Measurements from ENCODE around the gene DLG5. TPM values are rescaled to one million over a fixed set of nuclear protein-coding genes. Genes with fewer than 3 reads are reported as not detected.

DLG5 gene
- total RNA-seq, 2 donors from 2014 or later, result 26.1 to 47.5 TPM

DNA sequence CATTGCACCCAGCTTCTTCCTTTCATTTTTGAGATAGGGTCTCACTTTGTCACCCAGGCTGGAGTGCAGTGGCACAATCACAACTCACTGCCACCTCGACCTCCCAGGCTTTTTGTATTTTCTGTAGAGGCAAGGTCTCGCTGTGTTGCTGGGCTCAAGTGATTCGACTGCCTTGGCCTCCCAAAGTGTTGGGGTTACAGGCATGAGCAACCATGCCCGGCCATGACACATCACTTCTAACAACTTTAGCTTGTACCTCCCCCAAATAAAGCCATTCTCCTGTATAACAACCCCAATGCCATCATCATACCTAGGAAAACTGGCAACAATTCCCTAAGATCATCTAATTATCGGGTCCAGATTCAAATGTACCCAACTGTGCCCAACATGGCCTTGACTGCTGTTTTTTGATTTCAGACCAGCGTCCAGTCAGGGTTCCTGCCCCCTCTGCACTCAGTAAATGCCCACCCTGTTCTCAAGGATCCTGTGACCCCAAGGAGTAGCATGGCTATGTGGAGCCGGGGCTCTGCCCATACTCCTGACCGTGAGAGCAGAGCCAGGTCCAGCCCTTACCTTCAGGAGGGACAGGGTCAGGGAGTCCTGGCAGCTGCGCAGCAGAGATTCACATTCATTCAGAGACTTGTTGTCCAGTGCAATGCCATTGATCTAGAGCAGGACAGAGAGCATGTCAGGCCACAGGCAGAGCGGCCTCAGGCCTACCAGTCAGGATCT is 102.6 kb downstream of the DLG5 start:
- Histone ChIP-seq H3K27ac (no peak overlapping the region), H3K27me3 (no peaks in the 10 kb centered on the region), H3K4me1 (no peaks in the 10 kb centered on the region), H3K9me3 (no peaks in the 10 kb centered on the region), H3K36me3 (no peaks in the 10 kb centered on the region), H3K9ac (ENCODE audit: low read depth in 2 of 2, low read length in 2 of 2) (no peak overlapping the region), H3K4me3 (no peak overlapping the region)
- DNase-seq, result no peak
- intact Hi-C loops (cut with DNase I), result no loop called here
- TF ChIP-seq, protein P1, sequence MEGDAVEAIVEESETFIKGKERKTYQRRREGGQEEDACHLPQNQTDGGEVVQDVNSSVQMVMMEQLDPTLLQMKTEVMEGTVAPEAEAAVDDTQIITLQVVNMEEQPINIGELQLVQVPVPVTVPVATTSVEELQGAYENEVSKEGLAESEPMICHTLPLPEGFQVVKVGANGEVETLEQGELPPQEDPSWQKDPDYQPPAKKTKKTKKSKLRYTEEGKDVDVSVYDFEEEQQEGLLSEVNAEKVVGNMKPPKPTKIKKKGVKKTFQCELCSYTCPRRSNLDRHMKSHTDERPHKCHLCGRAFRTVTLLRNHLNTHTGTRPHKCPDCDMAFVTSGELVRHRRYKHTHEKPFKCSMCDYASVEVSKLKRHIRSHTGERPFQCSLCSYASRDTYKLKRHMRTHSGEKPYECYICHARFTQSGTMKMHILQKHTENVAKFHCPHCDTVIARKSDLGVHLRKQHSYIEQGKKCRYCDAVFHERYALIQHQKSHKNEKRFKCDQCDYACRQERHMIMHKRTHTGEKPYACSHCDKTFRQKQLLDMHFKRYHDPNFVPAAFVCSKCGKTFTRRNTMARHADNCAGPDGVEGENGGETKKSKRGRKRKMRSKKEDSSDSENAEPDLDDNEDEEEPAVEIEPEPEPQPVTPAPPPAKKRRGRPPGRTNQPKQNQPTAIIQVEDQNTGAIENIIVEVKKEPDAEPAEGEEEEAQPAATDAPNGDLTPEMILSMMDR (IDR thresholded peaks at IDR 0.05), result no peak

DNA sequence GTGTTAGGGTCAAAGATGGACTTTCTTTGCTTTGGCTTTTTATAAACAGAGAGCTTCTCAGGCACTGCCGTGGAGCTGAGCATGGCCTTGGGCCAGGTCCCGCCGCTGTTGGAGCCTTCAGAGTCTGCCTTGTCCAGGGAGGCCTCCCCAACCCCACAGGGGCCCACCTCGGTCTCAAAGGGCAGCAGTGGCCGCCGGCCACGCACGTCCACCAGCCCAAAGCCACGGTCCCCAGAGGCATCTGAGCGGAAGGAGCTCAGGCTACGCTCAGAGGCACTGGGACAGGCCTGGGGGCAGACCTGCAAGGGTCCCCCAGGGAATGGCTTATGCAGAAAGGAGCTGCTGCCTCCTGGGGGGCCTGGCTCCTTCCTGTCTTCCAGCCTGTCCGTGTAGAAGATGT is 105.0 kb downstream of the DLG5 start:
- Histone ChIP-seq H3K4me3 (no peak overlapping the region), H3K27me3 (no peaks in the 10 kb centered on the region), H3K9ac (ENCODE audit: low read depth in 2 of 2, low read length in 2 of 2) (no peak overlapping the region), H3K36me3 (no peaks in the 10 kb centered on the region), H3K27ac (no peak overlapping the region), H3K4me1 (no peaks in the 10 kb centered on the region), H3K9me3 (no peaks in the 10 kb centered on the region)
- TF ChIP-seq, protein P1 (IDR thresholded peaks at IDR 0.05), result no peak
- DNase-seq, result no peak
- intact Hi-C loops (cut with DNase I), result no loop called here

DNA sequence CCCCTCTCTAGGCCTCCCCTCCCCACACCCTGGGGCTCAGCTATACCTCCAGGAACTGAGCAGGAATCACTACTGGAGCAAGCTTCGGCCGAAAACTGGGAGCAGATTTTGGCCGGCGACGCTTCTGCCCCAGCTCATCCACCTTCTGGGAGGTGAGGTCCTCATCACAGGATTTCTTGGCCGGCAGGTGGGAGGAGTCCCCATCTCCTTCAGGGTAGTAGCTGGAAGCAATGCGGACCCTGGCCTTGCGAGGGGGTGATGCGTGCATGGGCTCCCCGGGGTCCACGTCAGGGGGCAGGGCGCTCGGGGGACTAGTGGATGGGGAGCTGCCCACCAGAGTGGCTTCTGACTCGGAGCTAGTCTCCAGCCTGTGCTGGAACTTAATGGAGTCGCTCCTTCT is 105.5 kb downstream of the DLG5 start:
- Histone ChIP-seq H3K4me3 (no peak overlapping the region), H3K9ac (ENCODE audit: low read depth in 2 of 2, low read length in 2 of 2) (no peak overlapping the region)

DNA sequence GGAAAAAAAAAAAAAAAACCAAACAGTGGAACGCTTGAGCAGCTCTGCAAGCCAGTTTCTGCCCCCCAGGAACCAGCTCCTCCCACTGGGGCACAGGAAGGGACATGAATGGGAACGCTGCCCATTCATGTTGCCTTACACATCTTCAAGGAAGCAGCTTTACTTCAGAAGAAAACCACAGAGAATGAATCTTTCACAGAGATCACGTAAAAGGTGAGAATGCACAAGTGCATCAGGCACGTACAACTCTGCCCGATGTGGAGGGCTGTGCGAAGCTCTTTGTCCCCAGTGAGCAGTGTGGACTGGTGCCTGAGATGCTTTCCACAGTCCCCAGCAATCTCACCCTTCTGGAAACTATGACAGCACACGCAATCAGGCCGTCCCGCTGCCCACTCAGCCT is 106.2 kb downstream of the DLG5 start:
- no peaks in the 10 kb centered on the region for H3K27me3 ChIP-seq

More for the DNA sequence above, 105.5 kb downstream of the DLG5 start:
- Histone ChIP-seq H3K4me1 (no peaks in the 10 kb centered on the region), H3K36me3 (peaks cover 3% of the 10 kb centered on the region), H3K9me3 (no peaks in the 10 kb centered on the region), H3K27me3 (no peaks in the 10 kb centered on the region), H3K27ac (no peak overlapping the region)
- TF ChIP-seq, protein P1 (IDR thresholded peaks at IDR 0.05), result no peak
- DNase-seq, result no peak
- intact Hi-C loops (cut with DNase I), result no loop called here

DNA sequence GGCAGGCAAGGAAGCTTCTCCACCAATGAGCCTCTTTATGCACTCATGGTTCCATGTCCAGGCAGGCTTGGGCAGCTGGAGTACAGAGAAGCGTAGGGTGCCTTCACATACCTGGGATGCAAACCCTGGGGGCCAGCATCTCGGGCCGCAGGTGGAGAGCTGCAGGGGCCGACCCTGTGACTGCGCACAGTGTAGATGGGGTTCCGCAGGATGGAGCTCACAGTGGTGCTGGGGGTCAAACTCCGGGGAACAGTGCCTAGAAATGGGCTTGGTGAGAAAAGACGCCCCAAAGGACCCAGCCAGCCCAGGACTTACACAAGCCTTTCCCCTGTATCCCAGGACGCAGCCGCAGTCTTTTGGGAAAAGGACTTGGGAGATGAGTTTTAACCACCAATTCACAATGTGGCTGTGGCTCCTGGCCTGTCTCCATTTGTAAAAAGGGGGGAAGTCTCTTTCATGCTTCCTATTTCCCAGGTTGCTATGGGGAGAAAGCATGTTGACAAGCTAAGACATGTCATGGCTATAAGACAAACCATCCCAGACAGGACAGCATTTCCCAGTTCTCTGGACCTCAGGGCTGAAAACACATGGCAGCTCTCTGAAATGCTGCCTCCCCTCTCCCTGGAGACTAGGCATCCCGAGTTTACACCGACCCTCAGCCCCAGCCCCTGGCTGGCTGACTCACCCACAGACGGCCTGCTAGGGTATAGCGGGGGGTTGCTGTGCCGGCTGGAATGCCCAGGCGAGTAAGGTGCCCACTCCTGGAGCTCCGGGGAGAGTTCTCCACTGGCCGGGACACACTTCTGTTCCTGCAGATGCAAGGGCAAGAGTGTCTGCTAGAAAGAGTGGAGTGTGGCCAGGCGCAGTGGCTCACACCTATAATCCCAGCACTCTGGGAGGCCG is 107.1 kb downstream of the DLG5 start:
- peaks cover 5% of the 10 kb centered on the region for H3K36me3 ChIP-seq
- H3K4me3 ChIP-seq, result no peak overlapping the region
- H3K9me3 ChIP-seq, result no peaks in the 10 kb centered on the region
- H3K27me3 ChIP-seq, result no peaks in the 10 kb centered on the region
- H3K4me1 ChIP-seq, result no peaks in the 10 kb centered on the region
- no peak overlapping the region for H3K9ac ChIP-seq (ENCODE audit: low read depth in 2 of 2, low read length in 2 of 2)
- H3K27ac ChIP-seq, result no peak overlapping the region
- intact Hi-C loops (cut with DNase I), result no loop called here
- TF ChIP-seq, protein P1 (IDR thresholded peaks at IDR 0.05), result no peak
- no peak for DNase-seq

More for the DNA sequence above, 106.2 kb downstream of the DLG5 start:
- peaks cover 5% of the 10 kb centered on the region for H3K36me3 ChIP-seq
- no peaks in the 10 kb centered on the region for H3K9me3 ChIP-seq
- TF ChIP-seq, protein P1 (IDR thresholded peaks at IDR 0.05), result no peak
- no peak for DNase-seq
- H3K27ac ChIP-seq, result no peak overlapping the region
- H3K4me1 ChIP-seq, result no peaks in the 10 kb centered on the region
- H3K4me3 ChIP-seq, result no peak overlapping the region
- intact Hi-C loops (cut with DNase I), result no loop called here
- H3K9ac ChIP-seq (ENCODE audit: low read depth in 2 of 2, low read length in 2 of 2), result no peak overlapping the region
